ENCODE measurements around the gene TBC1D8.

Gene TBC1D8

GRCh38 chr2:100974712-100975520 is 176.3 kb downstream of the TBC1D8 start:
- DNase-seq = no peak

- DNase-seq = no peak
Observed at GRCh38 chr2:100972452-100972851, 178.7 kb downstream of the TBC1D8 start.

- no peak for DNase-seq
Observed at GRCh38 chr2:100971221-100971620, 180.0 kb downstream of the TBC1D8 start.

- no peak for DNase-seq
Observed at GRCh38 chr2:100969998-100970397, 181.2 kb downstream of the TBC1D8 start.

- DNase-seq = no peak
Observed at GRCh38 chr2:100968146-100969145, 182.7 kb downstream of the TBC1D8 start.

- DNase-seq = no peak
Observed at GRCh38 chr2:100967716-100968115, 183.5 kb downstream of the TBC1D8 start.

GRCh38 chr2:100965596-100965995 is 185.6 kb downstream of the TBC1D8 start:
- DNase-seq = no peak

- DNase-seq = no peak
Observed at GRCh38 chr2:100964681-100965169, 186.5 kb downstream of the TBC1D8 start.

- no peak for DNase-seq
Observed at GRCh38 chr2:100964222-100964621, 187.0 kb downstream of the TBC1D8 start.

GRCh38 chr2:100963026-100963375 is 188.2 kb downstream of the TBC1D8 start:
- no peak for DNase-seq

- no peak for DNase-seq
Observed at GRCh38 chr2:100962366-100963025, 188.7 kb downstream of the TBC1D8 start.

- no peak for DNase-seq
Observed at GRCh38 chr2:100960688-100961087, 190.5 kb downstream of the TBC1D8 start.

GRCh38 chr2:100959225-100959880 is 191.8 kb downstream of the TBC1D8 start:
- no peak for DNase-seq

- no peak for DNase-seq
Observed at GRCh38 chr2:100957996-100958653, 193.1 kb downstream of the TBC1D8 start.
